H9 (cell line): Measurements from ENCODE around the gene TBL1Y. TPM values are rescaled to one million over a fixed set of nuclear protein-coding genes. Genes with fewer than 3 reads are reported as not detected.

Source experiments
- DNase-seq: peaks from one replicate; pipeline ENCODE4 v3.0.0-alpha.2; 2017
- H2AFZ ChIP-seq: one replicate; pipeline ENCODE4 v1.6.1; 2013; ENCODE audit warnings: mild to moderate bottlenecking, low read length, control low read depth, moderate library complexity
- H2AK5ac ChIP-seq: 2 replicates; pipeline ENCODE4 v1.6.1; 2013; ENCODE audit warnings: low read length, control low read depth, mixed read lengths; ENCODE audit not compliant: insufficient read length
- H2BK120ac ChIP-seq: one replicate; pipeline ENCODE4 v1.6.1; 2013; ENCODE audit warnings: low read depth, mild to moderate bottlenecking, low read length, control low read depth, inconsistent platforms; ENCODE audit not compliant: poor library complexity, severe bottlenecking
- H2BK12ac ChIP-seq: 2 replicates; pipeline ENCODE4 v1.6.1; 2013; ENCODE audit warnings: low read length, control low read depth, mixed read lengths, low read depth; ENCODE audit not compliant: insufficient read length
- H2BK15ac ChIP-seq: 2 replicates; pipeline ENCODE4 v1.6.1; 2013; ENCODE audit warnings: low read depth, low read length, control low read depth
- H2BK20ac ChIP-seq: one replicate; pipeline ENCODE4 v1.6.1; 2013; ENCODE audit warnings: low read depth, mild to moderate bottlenecking, low read length, control low read depth, inconsistent platforms; ENCODE audit not compliant: poor library complexity, severe bottlenecking
- H2BK5ac ChIP-seq: 2 replicates; pipeline ENCODE4 v1.6.1; 2013; ENCODE audit warnings: low read length, control low read depth, mixed read lengths; ENCODE audit not compliant: insufficient read length
- H3K14ac ChIP-seq: 2 replicates; pipeline ENCODE4 v1.6.1; 2013; ENCODE audit warnings: low read length, control low read depth; ENCODE audit not compliant: insufficient read depth
- H3K18ac ChIP-seq: 2 replicates; pipeline ENCODE4 v1.6.1; 2013; ENCODE audit warnings: low read depth, mild to moderate bottlenecking, mixed read lengths, low read length, control low read depth; ENCODE audit not compliant: insufficient read length
- H3K23ac ChIP-seq: 2 replicates; pipeline ENCODE4 v1.6.1; 2013; ENCODE audit warnings: low read length, control low read depth, mixed read lengths, low read depth; ENCODE audit not compliant: insufficient read length
- H3K23me2 ChIP-seq: 2 replicates; pipeline ENCODE4 v1.6.1; 2013; ENCODE audit warnings: low read depth, mild to moderate bottlenecking, mixed read lengths, low read length, control low read depth; ENCODE audit not compliant: insufficient read length, poor library complexity, severe bottlenecking
- H3K27ac ChIP-seq: 2 replicates; pipeline ENCODE4 v1.5.1; 2013; ENCODE audit warnings: low read length, control low read depth, mixed read lengths, low read depth; ENCODE audit not compliant: insufficient read length
- H3K27me3 ChIP-seq: 2 replicates; pipeline ENCODE4 v1.6.1; 2013; ENCODE audit warnings: low read length, control low read depth, inconsistent platforms; ENCODE audit not compliant: insufficient read depth
- H3K4ac ChIP-seq: 2 replicates; pipeline ENCODE4 v1.6.1; 2013; ENCODE audit warnings: low read depth, mild to moderate bottlenecking, control low read depth, inconsistent platforms, low read length, moderate library complexity
- H3K4me1 ChIP-seq: 2 replicates; pipeline ENCODE4 v1.6.1; 2013; ENCODE audit warnings: low read length, control low read depth, inconsistent platforms; ENCODE audit not compliant: insufficient read depth
- H3K4me2 ChIP-seq: 2 replicates; pipeline ENCODE4 v1.6.1; 2013; ENCODE audit warnings: low read length, control low read depth, mixed read lengths; ENCODE audit not compliant: insufficient read length, insufficient read depth
- H3K56ac ChIP-seq: 2 replicates; pipeline ENCODE4 v1.6.1; 2013; ENCODE audit warnings: low read depth, mild to moderate bottlenecking, mixed read lengths, low read length, control low read depth; ENCODE audit not compliant: insufficient read length
- H3K79me1 ChIP-seq: 2 replicates; pipeline ENCODE4 v1.6.1; 2013; ENCODE audit warnings: low read depth, mild to moderate bottlenecking, moderate library complexity, low read length, control low read depth, inconsistent platforms; ENCODE audit not compliant: insufficient read depth, poor library complexity, severe bottlenecking
- H3K79me2 ChIP-seq: 2 replicates; pipeline ENCODE4 v1.6.1; 2013; ENCODE audit warnings: low read length, control low read depth, inconsistent platforms; ENCODE audit not compliant: insufficient read depth
- H3K9ac ChIP-seq: 2 replicates; pipeline ENCODE4 v1.6.1; 2013; ENCODE audit warnings: low read length, control low read depth, mixed read lengths; ENCODE audit not compliant: insufficient read length; ENCODE audit errors: extremely low read depth
- H3K9me3 ChIP-seq: one replicate; pipeline ENCODE4 v1.6.1; 2013; ENCODE audit warnings: low read depth, low read length, inconsistent platforms; ENCODE audit not compliant: control insufficient read depth
- H3T11ph ChIP-seq: one replicate; pipeline ENCODE4 v1.6.1; 2013; ENCODE audit warnings: mild to moderate bottlenecking, low read length, control low read depth, inconsistent platforms
- H4K20me1 ChIP-seq: one replicate; pipeline ENCODE4 v1.6.1; 2013; ENCODE audit not compliant: control insufficient read depth, insufficient read length, insufficient read depth
- H4K5ac ChIP-seq: 2 replicates; pipeline ENCODE4 v1.6.1; 2013; ENCODE audit warnings: low read depth, mild to moderate bottlenecking, mixed read lengths, low read length, control low read depth; ENCODE audit not compliant: insufficient read length
- H4K8ac ChIP-seq: replicated peaks from 2 replicates; pipeline ENCODE4 v1.6.1; 2013; ENCODE audit warnings: low read length, control low read depth, mixed read lengths, low read depth; ENCODE audit not compliant: insufficient read length
- H4K91ac ChIP-seq: 2 replicates; pipeline ENCODE4 v1.6.1; 2013; ENCODE audit warnings: low read depth, mild to moderate bottlenecking, moderate library complexity, mixed read lengths, low read length, control low read depth; ENCODE audit not compliant: insufficient read length
- H3K27ac Mint-ChIP-seq, 3 experiments: 2 replicates in 2 of 3; 3 replicates in 1 of 3; pipeline ENCODE4 v1.8.0; 2020 to 2021; ENCODE audit warnings: mixed read lengths in 3 of 3, mild to moderate bottlenecking in 1 of 3, moderate library complexity in 1 of 3
- H3K27me3 Mint-ChIP-seq: 2 replicates; pipeline ENCODE4 v1.8.0; 2021; ENCODE audit warnings: low read depth, mild to moderate bottlenecking, moderate library complexity, mixed read lengths
- H3K36me3 Mint-ChIP-seq, 3 experiments: 2 replicates in 2 of 3; 3 replicates in 1 of 3; pipeline ENCODE4 v1.8.0; 2020 to 2021; ENCODE audit warnings: low read depth in 3 of 3, mixed read lengths in 3 of 3; ENCODE audit not compliant: insufficient read depth in 1 of 3
- H3K4me1 Mint-ChIP-seq, 2 experiments: 2 replicates each; pipeline ENCODE4 v1.8.0; 2020; ENCODE audit warnings: mixed read lengths in 2 of 2
- H3K4me3 Mint-ChIP-seq, 2 experiments: 2 replicates in 1 of 2; 3 replicates in 1 of 2; pipeline ENCODE4 v1.8.0; 2020 to 2021; ENCODE audit warnings: mild to moderate bottlenecking in 2 of 2, mixed read lengths in 2 of 2, moderate library complexity in 1 of 2
- H3K9me3 Mint-ChIP-seq, 2 experiments: 2 replicates in 1 of 2; 3 replicates in 1 of 2; pipeline ENCODE4 v1.8.0; 2020; ENCODE audit warnings: mild to moderate bottlenecking in 2 of 2, mixed read lengths in 2 of 2, moderate library complexity in 1 of 2
- WGBS: extraction: QIAGEN DNeasy Blood & Tissue Kit; methylation state at CpG from one replicate; pipeline ENCODE4 v1.1.7; 2013; ENCODE audit warnings: missing lambda C conversion rate, low lambda C conversion rate, mixed read lengths; ENCODE audit not compliant: insufficient read length; ENCODE audit errors: extremely low coverage; 5-methylcytosine and 5-hydroxymethylcytosine counted together
- total RNA-seq: library from RNA; stranded (reverse); gene quantifications from 2 replicates; pipeline ENCODE4 v1.2.1, GENCODE V29; 2021
- TF ChIP-seq, protein P1 (sequence below): fragments of 200-600 bp; sonication (generic); conservative IDR thresholded peaks from 3 replicates; pipeline ENCODE4 v1.8.0; 2021; ENCODE audit warnings: antibody characterized with exemption, mild to moderate bottlenecking

Gene TBL1Y
- total RNA-seq, 1 experiment from 2014 or later, result not detected

DNA sequence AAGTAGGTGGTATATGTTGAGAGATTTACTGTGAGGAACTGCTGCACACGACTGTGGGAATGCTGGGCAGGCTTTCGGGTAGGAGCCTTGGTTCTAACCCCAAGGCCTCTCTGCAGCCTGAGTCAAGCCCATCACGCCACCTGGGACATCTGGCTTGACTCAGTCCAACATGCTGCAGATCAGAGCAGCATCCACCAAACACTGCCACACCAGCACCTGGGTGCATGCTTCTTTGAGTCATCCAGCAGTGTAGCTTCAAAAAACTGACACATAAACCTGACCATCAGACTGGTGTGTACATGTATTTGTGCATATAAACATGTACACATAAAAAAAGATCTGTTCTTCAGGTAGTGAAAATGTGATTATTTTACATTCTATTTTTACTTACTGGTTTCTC, 217.7 kb downstream of the TBL1Y start:
- Histone ChIP-seq H3K23me2 (no peaks in the 10 kb centered on the region), H3K27me3 (no peaks in the 10 kb centered on the region), H2BK15ac (no peak overlapping the region), H3T11ph (no peak overlapping the region), H4K8ac (no peak overlapping the region), H3K79me2 (no peaks in the 10 kb centered on the region), H4K91ac (no peak overlapping the region), H3K4ac (no peak overlapping the region), H3K79me1 (no peaks in the 10 kb centered on the region), H2BK5ac (no peak overlapping the region), H4K20me1 (no peaks in the 10 kb centered on the region), H3K23ac (no peak overlapping the region), H3K4me1 (no peaks in the 10 kb centered on the region), H2BK20ac (no peak overlapping the region), H2AFZ (no peak overlapping the region), H3K9ac (no peak overlapping the region), H3K18ac (no peak overlapping the region), H2BK12ac (no peak overlapping the region), H3K14ac (no peak overlapping the region), H2BK120ac (no peak overlapping the region), H4K5ac (no peak overlapping the region), H3K4me2 (no peak overlapping the region), H3K27ac (no peak overlapping the region), H3K9me3 (no peaks in the 10 kb centered on the region), H2AK5ac (no peak overlapping the region), H3K56ac (no peak overlapping the region)
- Mint-ChIP-seq H3K4me1 (no peaks in the 10 kb centered on the region), H3K27ac (no peak overlapping the region), H3K4me3 (no peak overlapping the region), H3K27me3 (no peaks in the 10 kb centered on the region), H3K9me3 (no peaks in the 10 kb centered on the region), H3K36me3 (no peaks in the 10 kb centered on the region)
- no peak for DNase-seq
- TF ChIP-seq, protein P1, sequence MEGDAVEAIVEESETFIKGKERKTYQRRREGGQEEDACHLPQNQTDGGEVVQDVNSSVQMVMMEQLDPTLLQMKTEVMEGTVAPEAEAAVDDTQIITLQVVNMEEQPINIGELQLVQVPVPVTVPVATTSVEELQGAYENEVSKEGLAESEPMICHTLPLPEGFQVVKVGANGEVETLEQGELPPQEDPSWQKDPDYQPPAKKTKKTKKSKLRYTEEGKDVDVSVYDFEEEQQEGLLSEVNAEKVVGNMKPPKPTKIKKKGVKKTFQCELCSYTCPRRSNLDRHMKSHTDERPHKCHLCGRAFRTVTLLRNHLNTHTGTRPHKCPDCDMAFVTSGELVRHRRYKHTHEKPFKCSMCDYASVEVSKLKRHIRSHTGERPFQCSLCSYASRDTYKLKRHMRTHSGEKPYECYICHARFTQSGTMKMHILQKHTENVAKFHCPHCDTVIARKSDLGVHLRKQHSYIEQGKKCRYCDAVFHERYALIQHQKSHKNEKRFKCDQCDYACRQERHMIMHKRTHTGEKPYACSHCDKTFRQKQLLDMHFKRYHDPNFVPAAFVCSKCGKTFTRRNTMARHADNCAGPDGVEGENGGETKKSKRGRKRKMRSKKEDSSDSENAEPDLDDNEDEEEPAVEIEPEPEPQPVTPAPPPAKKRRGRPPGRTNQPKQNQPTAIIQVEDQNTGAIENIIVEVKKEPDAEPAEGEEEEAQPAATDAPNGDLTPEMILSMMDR, result no peak
- no CpG with 5 or more reads among the region's 3 CpGs for WGBS

Other genes with a start within 250 kb of the TBL1Y start
- not detected in 2 replicates for gene AMELY, start 1.1 kb downstream of the TBL1Y start, total RNA-seq